H1 (cell line): ENCODE measurements around the gene TCTN3. TPM values are rescaled to one million over a fixed set of nuclear protein-coding genes. Genes with fewer than 3 reads are reported as not detected.

Experiments used
- CTCF ChIA-PET: fragments of 300-600 bp; sonication (Branson Sonifier 250); formaldehyde crosslinking; loops from one replicate; lab custom pipeline; 2021; ENCODE audit not compliant: partially characterized antibody; lab: Charles Lee
- POLR2A ChIA-PET: fragments of 300-600 bp; sonication (Branson Sonifier 250); formaldehyde crosslinking; loops from one replicate; lab custom pipeline; 2021; ENCODE audit warnings: inconsistent platforms; ENCODE audit not compliant: partially characterized antibody; lab: Charles Lee
- DNase-seq, 2 experiments: peaks; one replicate each; pipeline versions ENCODE4 v3.0.0 to v3.0.0-alpha.2; 2010 to 2022; ENCODE audit warnings: low spot score in 2 of 2, low read depth in 1 of 2, mixed read lengths in 1 of 2
- FAIRE-seq: peaks from 2 replicates; lab custom pipeline; 2011; peaks lifted over from hg19 to GRCh38; lab: Jason Lieb, UNC
- H2AFZ ChIP-seq: 2 replicates; pipeline ENCODE4 v1.8.1; 2012; ENCODE audit warnings: low read length, inconsistent platforms
- H2AK5ac ChIP-seq: 2 replicates; pipeline ENCODE4 v1.6.1; 2013; ENCODE audit warnings: low read depth, low read length
- H2BK120ac ChIP-seq: replicated peaks from 2 replicates; pipeline ENCODE3; 2013; ENCODE audit warnings: low read depth, low read length, inconsistent platforms
- H2BK12ac ChIP-seq: 2 replicates; pipeline ENCODE4 v1.6.1; 2013; ENCODE audit warnings: low read depth, low read length
- H2BK15ac ChIP-seq: 2 replicates; pipeline ENCODE4 v1.6.1; 2013; ENCODE audit warnings: low read length
- H2BK20ac ChIP-seq: 2 replicates; pipeline ENCODE4 v1.6.1; 2013; ENCODE audit warnings: low read length
- H2BK5ac ChIP-seq: 2 replicates; pipeline ENCODE4 v1.6.1; 2013; ENCODE audit warnings: low read depth, low read length
- H3K14ac ChIP-seq: 2 replicates; pipeline ENCODE4 v1.6.1; 2013; ENCODE audit warnings: inconsistent platforms; ENCODE audit not compliant: insufficient read length
- H3K18ac ChIP-seq: 2 replicates; pipeline ENCODE4 v1.6.1; 2013; ENCODE audit warnings: low read length; ENCODE audit errors: extremely low read depth
- H3K23ac ChIP-seq: 2 replicates; pipeline ENCODE4 v1.6.1; 2013; ENCODE audit warnings: inconsistent platforms; ENCODE audit not compliant: insufficient read length
- H3K23me2 ChIP-seq: 2 replicates; pipeline ENCODE4 v1.6.1; 2013; ENCODE audit warnings: low read depth, low read length
- H3K27ac ChIP-seq: 2 replicates; pipeline ENCODE4 v1.6.1; 2011; ENCODE audit warnings: low read depth, low read length, inconsistent platforms
- H3K27me3 ChIP-seq, 4 experiments: replicated peaks in 1 of 4; 1 replicate in 1 of 4; 2 replicates in 3 of 4; pipeline versions ENCODE4 v1.6.1 to v1.8.1; 2011 to 2013; ENCODE audit warnings: low read length in 3 of 4, mild to moderate bottlenecking in 3 of 4, inconsistent platforms in 2 of 4, mixed read lengths in 2 of 4, moderate library complexity in 1 of 4; ENCODE audit not compliant: control insufficient read depth in 3 of 4, insufficient read depth in 3 of 4; ENCODE audit errors: extremely low read depth in 1 of 4
- H3K36me3 ChIP-seq, 4 experiments: 2 replicates each; pipeline versions ENCODE4 v1.6.1 to v1.8.1; 2011 to 2013; ENCODE audit warnings: mild to moderate bottlenecking in 4 of 4, low read length in 3 of 4, moderate library complexity in 2 of 4, control low read depth in 1 of 4, inconsistent platforms in 1 of 4; ENCODE audit not compliant: insufficient read depth in 4 of 4, control insufficient read depth in 2 of 4
- H3K4ac ChIP-seq: replicated peaks from 2 replicates; pipeline ENCODE3; 2013; ENCODE audit warnings: low read length, low read depth, mixed read lengths, inconsistent platforms; ENCODE audit not compliant: insufficient read length
- H3K4me1 ChIP-seq, 4 experiments: replicated peaks in 1 of 4; 1 replicate in 1 of 4; 2 replicates in 3 of 4; pipeline versions ENCODE4 v1.6.1 to v1.8.1; 2011 to 2013; ENCODE audit warnings: low read length in 3 of 4, inconsistent platforms in 2 of 4, mixed read lengths in 1 of 4; ENCODE audit not compliant: insufficient read depth in 4 of 4, control insufficient read depth in 3 of 4
- H3K4me2 ChIP-seq, 2 experiments: 2 replicates each; pipeline versions ENCODE4 v1.6.1 to v1.8.1; 2011 to 2013; ENCODE audit warnings: low read depth in 2 of 2, low read length in 2 of 2, control low read depth in 1 of 2, inconsistent platforms in 1 of 2, mild to moderate bottlenecking in 1 of 2; ENCODE audit not compliant: insufficient read depth in 1 of 2
- H3K4me3 ChIP-seq, 4 experiments: fragments of 200-600, 300-600 bp in 1 of 4; sonication (generic), shearing (Covaris generic), sonication (Bioruptor Twin) in 1 of 4; 2 replicates each; pipeline versions ENCODE4 v1.5.1 to v1.8.1; 2011 to 2016; ENCODE audit warnings: low read length in 4 of 4, low read depth in 3 of 4, control low read depth in 2 of 4, inconsistent platforms in 2 of 4, mild to moderate bottlenecking in 2 of 4, mixed read lengths in 1 of 4, moderate library complexity in 1 of 4; ENCODE audit not compliant: insufficient read depth in 2 of 4; ENCODE audit errors: extremely low read depth in 1 of 4
- H3K56ac ChIP-seq: replicated peaks from 2 replicates; pipeline ENCODE3; 2013; ENCODE audit warnings: low read depth, mild to moderate bottlenecking, mixed read lengths, low read length, inconsistent platforms; ENCODE audit not compliant: insufficient read length
- H3K79me1 ChIP-seq: 2 replicates; pipeline ENCODE4 v1.6.1; 2013; ENCODE audit warnings: low read depth, low read length, control low read depth
- H3K79me2 ChIP-seq, 2 experiments: 2 replicates each; pipeline versions ENCODE4 v1.6.1 to v1.8.1; 2012 to 2013; ENCODE audit warnings: low read length in 2 of 2, mild to moderate bottlenecking in 2 of 2, inconsistent platforms in 1 of 2; ENCODE audit not compliant: insufficient read depth in 2 of 2, control insufficient read depth in 1 of 2
- H3K9ac ChIP-seq, 4 experiments: replicated peaks in 1 of 4; 1 replicate in 1 of 4; 2 replicates in 3 of 4; pipeline versions ENCODE4 v1.6.1 to v1.8.1; 2011 to 2013; ENCODE audit warnings: low read depth in 3 of 4, low read length in 3 of 4, control low read depth in 2 of 4, mild to moderate bottlenecking in 2 of 4, moderate library complexity in 2 of 4, inconsistent platforms in 1 of 4; ENCODE audit errors: extremely low read depth in 1 of 4
- H3K9me3 ChIP-seq, 2 experiments: 2 replicates each; pipeline versions ENCODE4 v1.6.1 to v1.8.1; 2012 to 2013; ENCODE audit warnings: mild to moderate bottlenecking in 2 of 2, moderate library complexity in 2 of 2, control low read depth in 1 of 2, inconsistent platforms in 1 of 2, low read depth in 1 of 2, low read length in 1 of 2, mixed read lengths in 1 of 2; ENCODE audit not compliant: insufficient read depth in 2 of 2
- H4K20me1 ChIP-seq, 2 experiments: replicated peaks in 1 of 2; 2 replicates each; pipeline versions ENCODE3 to v1.8.1; 2011 to 2013; ENCODE audit warnings: inconsistent platforms in 2 of 2, low read length in 2 of 2, mild to moderate bottlenecking in 1 of 2; ENCODE audit not compliant: insufficient read depth in 2 of 2, control insufficient read depth in 1 of 2
- H4K5ac ChIP-seq: 2 replicates; pipeline ENCODE4 v1.6.1; 2013; ENCODE audit warnings: low read length, low read depth, mixed read lengths, inconsistent platforms; ENCODE audit not compliant: insufficient read length
- H4K8ac ChIP-seq: 2 replicates; pipeline ENCODE4 v1.8.0; 2013; ENCODE audit warnings: mild to moderate bottlenecking, moderate library complexity, low read length, inconsistent platforms; ENCODE audit not compliant: insufficient read depth; ENCODE audit errors: extremely low read depth
- H4K91ac ChIP-seq: replicated peaks from 2 replicates; pipeline ENCODE3; 2013; ENCODE audit warnings: low read length, mixed read lengths, inconsistent platforms; ENCODE audit not compliant: insufficient read length
- ATF3 ChIP-seq: IDR thresholded peaks from 2 replicates; pipeline ENCODE4 v1.6.1; 2011; ENCODE audit warnings: low read depth, mild to moderate bottlenecking, low read length; ENCODE audit not compliant: insufficient read depth
- BCL11A ChIP-seq, 2 experiments: IDR thresholded peaks; one replicate each; pipeline ENCODE4 v1.6.1; 2011; ENCODE audit warnings: low read depth in 2 of 2, low read length in 2 of 2, mild to moderate bottlenecking in 2 of 2
- E2F6 ChIP-seq: IDR thresholded peaks from 2 replicates; pipeline ENCODE4 v1.6.1; 2012; ENCODE audit warnings: inconsistent platforms
- KDM4A ChIP-seq: IDR thresholded peaks from one replicate; pipeline ENCODE4 v1.7.1; 2012; ENCODE audit warnings: low read depth, mild to moderate bottlenecking, moderate library complexity, low read length, inconsistent platforms; ENCODE audit not compliant: severe bottlenecking
- MAX ChIP-seq: IDR thresholded peaks from 2 replicates; pipeline ENCODE4 v1.6.1; 2012; ENCODE audit warnings: inconsistent platforms
- SAP30 ChIP-seq: fragments of 300-600 bp; sonication (generic); IDR thresholded peaks from 2 replicates; pipeline ENCODE4 v1.7.1; 2012; ENCODE audit warnings: low read length, moderate library complexity, mild to moderate bottlenecking, inconsistent platforms; ENCODE audit not compliant: insufficient read depth, insufficient replicate concordance
- SUZ12 ChIP-seq: fragments of 200-600 bp; sonication (generic); IDR thresholded peaks from 2 replicates; pipeline ENCODE4 v1.6.1; 2012; ENCODE audit warnings: mild to moderate bottlenecking, inconsistent platforms, low read length, moderate library complexity, mixed read lengths
- TBP ChIP-seq: IDR thresholded peaks from 2 replicates; pipeline ENCODE4 v1.6.1; 2011; ENCODE audit warnings: low read depth, low read length, improper control_type of control experiment
- USF2 ChIP-seq: IDR thresholded peaks from 2 replicates; pipeline ENCODE4 v1.6.1; 2011; ENCODE audit warnings: low read length, improper control_type of control experiment
- WGBS, 2 experiments: shearing (Covaris generic) in 1 of 2; methylation state at CpG; one replicate each; pipeline versions ENCODE4 v1.1.6 to v1.1.7; 2013 to 2015; ENCODE audit warnings: low lambda C conversion rate in 2 of 2, mixed read lengths in 2 of 2, inconsistent platforms in 1 of 2, low coverage in 1 of 2, missing lambda C conversion rate in 1 of 2; ENCODE audit not compliant: insufficient replicate concordance in 2 of 2, insufficient coverage in 1 of 2, insufficient read length in 1 of 2; ENCODE audit errors: extremely low coverage in 1 of 2, missing lambda C conversion rate in 1 of 2; 5-methylcytosine and 5-hydroxymethylcytosine counted together
- polyA plus RNA-seq, 7 experiments: library from polyadenylated mRNA; depleted of rRNA in 3 of 7; stranded (reverse) in 5 of 7; unstranded in 2 of 7; fragments of >200 nt in 5 of 7; fragments of 200-250 nt in 2 of 7; gene quantifications; 1 replicate in 5 of 7; 2 replicates in 1 of 7; 4 replicates in 1 of 7; pipeline versions ENCODE4 v1.2.1 to v1.2.3, GENCODE V29; 2011 to 2013; ENCODE audit warnings: missing spikeins in 2 of 7, mixed read lengths in 2 of 7
- total RNA-seq: library from RNA; stranded (reverse); fragmentation: NEBNext Ultra II Directional; extraction: Animal tissue kit (Norgen Biotek cat#: 25700); gene quantifications from 2 replicates; pipeline ENCODE4 v1.2.1, GENCODE V29; 2021

TCTN3 gene
- total and polyA plus RNA-seq, 2 of the 8 experiments (the other 6 are each of a cell fraction or from before 2014, with no cell fraction given), result 34.7 to 39.8 TPM

- Histone ChIP-seq H2AK5ac (no peak overlapping the region), H3K4me2 (no peak overlapping the region), H3K14ac (no peak overlapping the region), H3K4ac (no peak overlapping the region), H3K27ac (no peak overlapping the region), H4K91ac (no peak overlapping the region), H4K5ac (no peak overlapping the region), H3K79me1 (no peaks in the 10 kb centered on the region), H3K36me3 (no peaks in the 10 kb centered on the region), H3K9ac (no peak overlapping the region), H3K9me3 (peaks cover 14 to 21% of the 10 kb centered on the region in 2 experiments), H2BK15ac (no peak overlapping the region), H3K23me2 (no peaks in the 10 kb centered on the region), H3K4me1 (no peaks in the 10 kb centered on the region), H3K18ac (no peak overlapping the region), H2BK5ac (no peak overlapping the region), H3K79me2 (no peaks in the 10 kb centered on the region), H2AFZ (peak overlapping the region; percentile 86; the same call in 1 of the 2 replicates), H3K56ac (no peak overlapping the region), H4K20me1 (no peaks in the 10 kb centered on the region), H3K4me3 (no peak overlapping the region), H2BK20ac (no peak overlapping the region), H3K23ac (no peak overlapping the region), H2BK120ac (no peak overlapping the region), H3K27me3 (no peaks in the 10 kb centered on the region), H4K8ac (no peak overlapping the region), H2BK12ac (no peak overlapping the region)
- POLR2A ChIA-PET, result no interaction called here
- 90% methylated on average over 3 of the region's 3 CpGs; no CpG with 5 or more reads in 1 of the 2 experiments for WGBS, 2 experiments
- FAIRE-seq (no peak), DNase-seq (no peak)
- TF ChIP-seq TBP (no peak), BCL11A (IDR thresholded peaks at IDR 0.05; ENCODE audit: low read depth in 2 of 2, low read length in 2 of 2) (no peak), USF2 (no peak), KDM4A (no peak), ATF3 (no peak), SAP30 (no peak), SUZ12 (no peak), MAX (no peak), E2F6 (no peak)
- CTCF ChIA-PET, result interaction anchor here (2.2 kb wide), 1 partner anchor 35 kb away, joined by 6 read pairs; the partner anchor contains the start of gene TCTN3
Measured at GRCh38 chr10:95729323-95730055, 35.8 kb upstream of the TCTN3 start.
